Measurements from ENCODE around the gene IKBKE. TPM values are rescaled to one million over a fixed set of nuclear protein-coding genes. Genes with fewer than 3 reads are reported as not detected.

IKBKE gene
- total RNA-seq, 1 experiment from 2014 or later = 6.6 TPM

GRCh38 chr1:206427291-206427690, 43.0 kb upstream of the IKBKE start:
- no peak overlapping the region for H4K91ac ChIP-seq (ENCODE audit: insufficient read length, low read depth, low read length)
- no peak overlapping the region for H3K9ac ChIP-seq (ENCODE audit: extremely low read depth, insufficient read length, low read length)
- H3K18ac ChIP-seq (ENCODE audit: insufficient read length, low read depth, low read length) = no peak overlapping the region
- H3K4me2 ChIP-seq (ENCODE audit: insufficient read depth, insufficient read length, low read length) = no peak overlapping the region
- H3K27me3 ChIP-seq (ENCODE audit: insufficient read depth, low read length) = no peaks in the 10 kb centered on the region
- TF ChIP-seq CTCF (conservative IDR thresholded peaks at IDR 0.05) = no peak
- no CpG with 5 or more reads among the region's 6 CpGs for WGBS (ENCODE audit: extremely low coverage, insufficient read length, low lambda C conversion rate)
- H3K27ac ChIP-seq (ENCODE audit: insufficient read length, low read depth, low read length) = no peak overlapping the region
- no peak overlapping the region for H2BK12ac ChIP-seq (ENCODE audit: insufficient read length, low read depth, low read length)
- H2BK15ac ChIP-seq (ENCODE audit: low read depth, low read length) = no peak overlapping the region
- H3K56ac ChIP-seq (ENCODE audit: insufficient read length, low read depth, low read length) = no peak overlapping the region
- Mint-ChIP-seq H3K27me3 (ENCODE audit: low read depth) (no peaks in the 10 kb centered on the region), H3K27ac (no peak overlapping the region), H3K36me3 (ENCODE audit: insufficient read depth in 1 of 3, low read depth in 3 of 3) (peaks cover 2 to 13% (median 4%) of the 10 kb centered on the region in 3 experiments; a peak in 5 of 7 replicates), H3K4me3 (no peak overlapping the region), H3K9me3 (no peaks in the 10 kb centered on the region), H3K4me1 (no peaks in the 10 kb centered on the region)
- H3K4ac ChIP-seq (ENCODE audit: low read depth, low read length) = no peak overlapping the region
- no peak overlapping the region for H2AK5ac ChIP-seq (ENCODE audit: insufficient read length, low read length)
- no peak for DNase-seq
- H3K23ac ChIP-seq (ENCODE audit: insufficient read length, low read depth, low read length) = no peak overlapping the region
- no peaks in the 10 kb centered on the region for H3K9me3 ChIP-seq (ENCODE audit: control insufficient read depth, low read depth, low read length)
- H2BK20ac ChIP-seq (ENCODE audit: low read depth, low read length, poor library complexity, severe bottlenecking) = no peak overlapping the region
- H3T11ph ChIP-seq (ENCODE audit: low read length) = no peak overlapping the region
- no peak overlapping the region for H2BK5ac ChIP-seq (ENCODE audit: insufficient read length, low read length)
- H4K8ac ChIP-seq (replicated peaks; ENCODE audit: insufficient read length, low read depth, low read length) = no peak overlapping the region
- H3K14ac ChIP-seq (ENCODE audit: insufficient read depth, low read length) = no peak overlapping the region
- H3K4me1 ChIP-seq (ENCODE audit: insufficient read depth, low read length) = no peaks in the 10 kb centered on the region
- no peaks in the 10 kb centered on the region for H4K20me1 ChIP-seq (ENCODE audit: control insufficient read depth, insufficient read depth, insufficient read length)
- no peaks in the 10 kb centered on the region for H3K23me2 ChIP-seq (ENCODE audit: insufficient read length, low read depth, low read length, poor library complexity, severe bottlenecking)
- no peaks in the 10 kb centered on the region for H3K79me2 ChIP-seq (ENCODE audit: insufficient read depth, low read length)
- H4K5ac ChIP-seq (ENCODE audit: insufficient read length, low read depth, low read length) = no peak overlapping the region
- H2AFZ ChIP-seq (ENCODE audit: low read length) = no peak overlapping the region
- no peak overlapping the region for H2BK120ac ChIP-seq (ENCODE audit: low read depth, low read length, poor library complexity, severe bottlenecking)
- H3K79me1 ChIP-seq (ENCODE audit: insufficient read depth, low read depth, low read length, poor library complexity, severe bottlenecking) = no peaks in the 10 kb centered on the region

Measured in H9 (cell line).